Prostate gland (tissue), 2 donors: ENCODE measurements around the gene GAREM2.

Source experiments
- POLR2A ChIP-seq: fragments of 450-650 bp; IDR thresholded peaks from one replicate; pipeline ENCODE4 v1.6.1; 2016; ENCODE audit warnings: antibody characterized with exemption, mild to moderate bottlenecking
- POLR2AphosphoS5 ChIP-seq: sonication (generic); formaldehyde crosslinking; IDR thresholded peaks from one replicate; pipeline ENCODE4 v1.6.1; 2017; ENCODE audit warnings: antibody characterized with exemption
- TF ChIP-seq, protein P1 (sequence below), 4 experiments: fragments of 200-600 bp in 2 of 4; fragments of 450-650 bp in 2 of 4; sonication (generic) in 2 of 4; IDR thresholded peaks; 1 replicate in 3 of 4; 2 replicates in 1 of 4; pipeline ENCODE4 v1.5.1; 2016 to 2019; ENCODE audit warnings: antibody characterized with exemption in 4 of 4, mild to moderate bottlenecking in 2 of 4, moderate library complexity in 2 of 4

DNA sequence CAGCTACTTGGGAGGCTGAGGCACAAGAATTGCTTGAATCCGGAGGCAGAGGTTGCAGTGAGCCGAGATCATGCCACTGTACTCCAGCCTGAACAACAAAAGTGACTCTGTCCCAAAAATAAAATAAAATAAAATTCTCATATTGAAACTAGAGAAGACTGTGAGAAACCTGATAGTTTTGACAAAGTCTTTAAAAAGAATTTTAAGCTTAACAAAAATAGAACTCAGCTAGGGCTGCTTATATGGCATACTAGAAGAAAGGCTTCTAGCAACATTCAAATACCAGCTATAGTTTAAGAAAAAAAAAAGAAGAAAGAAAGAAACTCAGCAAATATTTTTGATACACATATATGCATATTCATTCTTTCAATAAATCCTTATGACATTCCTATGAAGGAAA lies 57.9 kb downstream of the GAREM2 start:
- TF ChIP-seq, protein P1, sequence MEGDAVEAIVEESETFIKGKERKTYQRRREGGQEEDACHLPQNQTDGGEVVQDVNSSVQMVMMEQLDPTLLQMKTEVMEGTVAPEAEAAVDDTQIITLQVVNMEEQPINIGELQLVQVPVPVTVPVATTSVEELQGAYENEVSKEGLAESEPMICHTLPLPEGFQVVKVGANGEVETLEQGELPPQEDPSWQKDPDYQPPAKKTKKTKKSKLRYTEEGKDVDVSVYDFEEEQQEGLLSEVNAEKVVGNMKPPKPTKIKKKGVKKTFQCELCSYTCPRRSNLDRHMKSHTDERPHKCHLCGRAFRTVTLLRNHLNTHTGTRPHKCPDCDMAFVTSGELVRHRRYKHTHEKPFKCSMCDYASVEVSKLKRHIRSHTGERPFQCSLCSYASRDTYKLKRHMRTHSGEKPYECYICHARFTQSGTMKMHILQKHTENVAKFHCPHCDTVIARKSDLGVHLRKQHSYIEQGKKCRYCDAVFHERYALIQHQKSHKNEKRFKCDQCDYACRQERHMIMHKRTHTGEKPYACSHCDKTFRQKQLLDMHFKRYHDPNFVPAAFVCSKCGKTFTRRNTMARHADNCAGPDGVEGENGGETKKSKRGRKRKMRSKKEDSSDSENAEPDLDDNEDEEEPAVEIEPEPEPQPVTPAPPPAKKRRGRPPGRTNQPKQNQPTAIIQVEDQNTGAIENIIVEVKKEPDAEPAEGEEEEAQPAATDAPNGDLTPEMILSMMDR (IDR thresholded peaks at IDR 0.05), result no peak
- TF ChIP-seq POLR2AphosphoS5 (no peak), POLR2A (no peak)
